Measurements from ENCODE around the gene YRDC.

Gene YRDC

DNA sequence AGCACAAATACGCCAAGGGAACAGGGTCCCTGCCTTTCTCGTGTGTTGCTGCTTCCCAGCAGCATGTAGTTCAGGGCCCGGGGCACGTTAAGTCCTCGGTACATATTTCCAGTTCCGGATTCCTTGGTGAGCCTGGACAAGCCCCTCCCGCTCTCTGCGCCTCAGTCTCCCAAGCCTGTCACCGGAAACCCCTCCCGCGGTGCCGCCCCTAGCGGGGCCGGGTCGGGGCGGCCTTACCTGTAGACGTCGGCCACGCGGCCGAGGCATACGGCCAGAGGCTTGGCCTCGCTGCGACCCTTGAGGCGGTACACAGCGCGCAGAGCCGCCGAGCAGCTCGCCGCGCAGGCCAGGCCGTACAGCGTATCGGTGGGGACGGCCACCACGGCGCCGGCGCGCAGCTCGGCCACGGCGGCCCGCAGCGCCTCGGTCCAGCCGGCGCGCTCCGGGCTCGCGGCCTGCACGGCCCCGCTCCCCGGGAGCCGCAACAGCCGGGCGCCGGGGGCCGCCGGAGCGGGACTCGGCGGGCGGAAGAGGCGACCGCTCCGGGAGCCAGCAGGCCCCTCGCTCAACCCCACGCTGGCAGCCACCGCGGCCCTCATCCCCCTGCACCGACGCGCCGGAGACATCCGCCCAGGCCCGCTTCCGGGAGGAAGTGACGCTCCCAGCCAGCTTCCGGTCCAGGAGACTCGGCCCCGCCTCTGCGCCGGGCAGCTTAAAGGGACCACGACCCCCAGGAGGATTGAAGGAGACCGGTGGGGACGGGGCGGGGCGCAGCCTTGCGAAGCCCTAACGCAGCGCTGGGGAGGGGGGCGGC lies at the start of gene YRDC, which contains the start of gene C1orf122:
Gene YRDC, minus strand, starts transcription at position 654 of the 814 bp plus-strand sequence. Its CDS starts 28 bp downstream, at position 626.
Gene C1orf122, plus strand, starts transcription at position 236 of the 814 bp plus-strand sequence. CDS start 615 bp downstream, outside the sequence.
- Histone ChIP-seq H3K36me3 (ENCODE audit: control insufficient read depth, insufficient read depth, low read length, severe bottlenecking) (peaks cover 42% of the 10 kb centered on the region), H3K4me1 (ENCODE audit: control insufficient read depth, insufficient read depth, low read length) (peaks cover 37% of the 10 kb centered on the region), H3K9ac (ENCODE audit: low read length) (peak within 1 kb of the TSS; percentile 91)

GRCh38 chr1:37854406-37854805 lies 46.4 kb upstream of the YRDC start:
- Histone ChIP-seq H3K36me3 (ENCODE audit: control insufficient read depth, insufficient read depth, low read length, severe bottlenecking) (peaks cover 22% of the 10 kb centered on the region), H3K9ac (ENCODE audit: low read length) (no peak overlapping the region), H3K9me3 (ENCODE audit: control insufficient read depth, low read length) (no peaks in the 10 kb centered on the region), H3K4me1 (ENCODE audit: control insufficient read depth, insufficient read depth, low read length) (peaks cover 38% of the 10 kb centered on the region), H3K27me3 (replicated peaks; ENCODE audit: control insufficient read depth, insufficient read depth, low read length) (no peaks in the 10 kb centered on the region), H3K4me3 (ENCODE audit: low read length) (no peak overlapping the region)
- DNase-seq (ENCODE audit: low read depth), result no peak

More for the DNA sequence above, at the start of gene YRDC, which contains the start of gene C1orf122:
- Histone ChIP-seq H3K27me3 (replicated peaks; ENCODE audit: control insufficient read depth, insufficient read depth, low read length) (no peaks in the 10 kb centered on the region), H3K4me3 (ENCODE audit: low read length) (peak within 1 kb of the TSS; percentile 92), H3K9me3 (ENCODE audit: control insufficient read depth, low read length) (no peaks in the 10 kb centered on the region)
- DNase-seq (ENCODE audit: low read depth), result peak; percentile 97

GRCh38 chr1:37853157-37853556 lies 45.1 kb upstream of the YRDC start:
- Histone ChIP-seq H3K9me3 (ENCODE audit: control insufficient read depth, low read length) (no peaks in the 10 kb centered on the region), H3K27me3 (replicated peaks; ENCODE audit: control insufficient read depth, insufficient read depth, low read length) (no peaks in the 10 kb centered on the region), H3K9ac (ENCODE audit: low read length) (no peak overlapping the region), H3K4me1 (ENCODE audit: control insufficient read depth, insufficient read depth, low read length) (peaks cover 30% of the 10 kb centered on the region), H3K36me3 (ENCODE audit: control insufficient read depth, insufficient read depth, low read length, severe bottlenecking) (peaks cover 22% of the 10 kb centered on the region), H3K4me3 (ENCODE audit: low read length) (no peak overlapping the region)
- DNase-seq (ENCODE audit: low read depth), result no peak

DNA sequence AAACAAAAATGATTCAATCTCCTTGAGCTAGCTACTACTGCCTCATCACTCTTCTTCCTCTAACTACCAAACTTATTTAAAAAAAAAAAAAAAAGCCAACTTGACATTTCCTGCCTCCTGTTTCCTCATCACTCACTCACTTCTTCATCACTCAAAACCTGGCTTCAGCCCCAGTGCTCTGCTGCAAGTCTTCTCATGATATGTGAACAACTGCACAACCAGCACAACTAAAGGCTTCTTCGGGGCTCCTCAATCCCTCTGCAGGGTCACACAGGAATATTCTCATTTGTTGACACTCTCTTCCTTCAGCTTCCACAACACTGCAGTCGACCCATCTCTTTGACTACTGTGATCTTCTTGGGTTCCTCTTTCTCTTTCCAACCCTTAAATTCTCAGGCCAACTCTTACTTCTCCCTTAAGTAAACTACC lies 43.8 kb upstream of the YRDC start:
- H3K4me1 ChIP-seq (ENCODE audit: control insufficient read depth, insufficient read depth, low read length), result peaks cover 29% of the 10 kb centered on the region
- no peak overlapping the region for H3K9ac ChIP-seq (ENCODE audit: low read length)
- peaks cover 22% of the 10 kb centered on the region for H3K36me3 ChIP-seq (ENCODE audit: control insufficient read depth, insufficient read depth, low read length, severe bottlenecking)
- no peak overlapping the region for H3K4me3 ChIP-seq (ENCODE audit: low read length)
- DNase-seq (ENCODE audit: low read depth), result no peak
- H3K27me3 ChIP-seq (replicated peaks; ENCODE audit: control insufficient read depth, insufficient read depth, low read length), result no peaks in the 10 kb centered on the region
- H3K9me3 ChIP-seq (ENCODE audit: control insufficient read depth, low read length), result no peaks in the 10 kb centered on the region

- H3K36me3 ChIP-seq (ENCODE audit: control insufficient read depth, insufficient read depth, low read length, severe bottlenecking), result peaks cover 22% of the 10 kb centered on the region
- no peak for DNase-seq (ENCODE audit: low read depth)
- no peak overlapping the region for H3K9ac ChIP-seq (ENCODE audit: low read length)
- H3K4me3 ChIP-seq (ENCODE audit: low read length), result no peak overlapping the region
- H3K9me3 ChIP-seq (ENCODE audit: control insufficient read depth, low read length), result no peaks in the 10 kb centered on the region
- no peaks in the 10 kb centered on the region for H3K27me3 ChIP-seq (replicated peaks; ENCODE audit: control insufficient read depth, insufficient read depth, low read length)
- H3K4me1 ChIP-seq (ENCODE audit: control insufficient read depth, insufficient read depth, low read length), result peaks cover 30% of the 10 kb centered on the region
These were observed 43.3 kb upstream of the YRDC start for GRCh38 chr1:37851262-37851661.

DNA sequence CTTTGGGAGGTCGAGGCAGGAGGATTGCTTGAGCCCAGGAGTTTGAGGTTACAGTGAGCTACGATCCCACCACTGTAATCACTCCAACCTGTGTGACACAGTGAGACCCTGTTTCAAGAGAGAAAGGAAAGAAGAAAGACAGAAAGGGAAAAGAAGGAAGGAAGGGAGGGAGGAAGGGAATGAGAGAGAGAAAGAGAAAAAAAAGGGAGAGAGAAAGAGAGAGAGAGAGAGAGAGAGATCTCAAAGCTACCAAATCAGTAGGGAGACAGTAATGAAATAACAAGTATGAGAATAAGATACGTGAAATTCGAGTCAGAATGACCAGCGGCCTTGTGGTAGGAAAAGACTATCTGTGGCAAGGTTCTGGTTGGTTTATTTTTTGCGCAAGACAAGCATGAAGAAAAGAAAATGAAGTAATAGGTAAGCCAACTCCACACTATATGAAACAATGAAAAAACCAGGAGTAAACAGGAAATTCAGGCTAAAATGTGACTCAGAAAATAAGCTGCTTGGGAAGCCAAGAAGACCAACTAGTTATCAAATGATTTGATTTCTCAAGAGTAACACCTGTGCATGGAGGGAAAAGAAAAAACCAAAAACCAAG lies 42.4 kb upstream of the YRDC start:
- H3K4me3 ChIP-seq (ENCODE audit: low read length), result no peak overlapping the region
- peaks cover 23% of the 10 kb centered on the region for H3K36me3 ChIP-seq (ENCODE audit: control insufficient read depth, insufficient read depth, low read length, severe bottlenecking)
- DNase-seq (ENCODE audit: low read depth), result no peak
- H3K27me3 ChIP-seq (replicated peaks; ENCODE audit: control insufficient read depth, insufficient read depth, low read length), result no peaks in the 10 kb centered on the region
- peaks cover 38% of the 10 kb centered on the region for H3K4me1 ChIP-seq (ENCODE audit: control insufficient read depth, insufficient read depth, low read length)
- H3K9ac ChIP-seq (ENCODE audit: low read length), result no peak overlapping the region
- H3K9me3 ChIP-seq (ENCODE audit: control insufficient read depth, low read length), result no peaks in the 10 kb centered on the region

GRCh38 chr1:37849480-37849879 lies 41.5 kb upstream of the YRDC start:
- H3K27me3 ChIP-seq (replicated peaks; ENCODE audit: control insufficient read depth, insufficient read depth, low read length), result no peaks in the 10 kb centered on the region
- H3K4me1 ChIP-seq (ENCODE audit: control insufficient read depth, insufficient read depth, low read length), result peaks cover 46% of the 10 kb centered on the region
- H3K9ac ChIP-seq (ENCODE audit: low read length), result no peak overlapping the region
- no peak overlapping the region for H3K4me3 ChIP-seq (ENCODE audit: low read length)
- DNase-seq (ENCODE audit: low read depth), result no peak
- no peaks in the 10 kb centered on the region for H3K9me3 ChIP-seq (ENCODE audit: control insufficient read depth, low read length)
- H3K36me3 ChIP-seq (ENCODE audit: control insufficient read depth, insufficient read depth, low read length, severe bottlenecking), result peaks cover 16% of the 10 kb centered on the region

DNA sequence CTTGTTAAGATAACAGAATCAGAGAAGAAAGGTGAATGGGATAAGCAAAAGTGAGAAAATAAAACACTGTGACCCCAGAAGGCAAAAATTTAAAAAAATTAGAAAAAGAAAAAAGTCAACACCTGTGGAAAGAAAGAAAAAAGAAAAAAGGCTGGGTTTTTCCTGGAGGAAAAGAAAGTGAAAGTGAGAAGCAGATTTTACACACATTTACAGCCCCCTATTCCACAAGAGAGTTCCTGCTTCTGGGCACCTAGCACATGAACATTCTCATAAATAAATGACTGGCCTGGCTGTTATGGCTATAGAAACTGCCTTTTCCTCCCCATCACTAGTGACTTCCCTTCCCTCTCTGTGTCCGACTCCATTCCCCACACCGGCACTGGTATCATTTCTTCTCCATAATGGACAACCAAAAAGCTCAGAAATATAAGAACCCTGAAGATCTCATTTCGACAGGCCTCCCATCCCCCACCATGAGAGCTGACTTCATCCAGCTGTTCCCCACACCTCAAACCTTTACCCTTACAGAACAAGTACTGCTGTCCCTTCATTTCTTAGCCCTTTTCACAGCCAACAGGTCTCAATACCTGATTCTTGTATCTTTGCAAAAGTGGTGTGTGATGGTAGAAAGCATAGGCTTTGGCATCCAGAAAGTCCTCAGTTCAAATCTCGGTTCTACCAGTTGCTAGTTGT lies 38.8 kb upstream of the YRDC start:
- peaks cover 40% of the 10 kb centered on the region for H3K4me1 ChIP-seq (ENCODE audit: control insufficient read depth, insufficient read depth, low read length)
- H3K36me3 ChIP-seq (ENCODE audit: control insufficient read depth, insufficient read depth, low read length, severe bottlenecking), result peaks cover 17% of the 10 kb centered on the region
- no peak for DNase-seq (ENCODE audit: low read depth)
- H3K9me3 ChIP-seq (ENCODE audit: control insufficient read depth, low read length), result no peaks in the 10 kb centered on the region
- H3K9ac ChIP-seq (ENCODE audit: low read length), result no peak overlapping the region
- H3K27me3 ChIP-seq (replicated peaks; ENCODE audit: control insufficient read depth, insufficient read depth, low read length), result no peaks in the 10 kb centered on the region
- H3K4me3 ChIP-seq (ENCODE audit: low read length), result no peak overlapping the region

- H3K36me3 ChIP-seq (ENCODE audit: control insufficient read depth, insufficient read depth, low read length, severe bottlenecking), result peaks cover 17% of the 10 kb centered on the region
- DNase-seq (ENCODE audit: low read depth), result peak; percentile 47
- H3K9me3 ChIP-seq (ENCODE audit: control insufficient read depth, low read length), result no peaks in the 10 kb centered on the region
- H3K4me3 ChIP-seq (ENCODE audit: low read length), result no peak overlapping the region
- no peaks in the 10 kb centered on the region for H3K27me3 ChIP-seq (replicated peaks; ENCODE audit: control insufficient read depth, insufficient read depth, low read length)
- H3K9ac ChIP-seq (ENCODE audit: low read length), result no peak overlapping the region
- H3K4me1 ChIP-seq (ENCODE audit: control insufficient read depth, insufficient read depth, low read length), result peaks cover 32% of the 10 kb centered on the region
These were observed 37.8 kb upstream of the YRDC start for GRCh38 chr1:37845786-37846185.

GRCh38 chr1:37845049-37845646 lies 37.1 kb upstream of the YRDC start:
- Histone ChIP-seq H3K27me3 (replicated peaks; ENCODE audit: control insufficient read depth, insufficient read depth, low read length) (no peaks in the 10 kb centered on the region), H3K4me1 (ENCODE audit: control insufficient read depth, insufficient read depth, low read length) (peaks cover 29% of the 10 kb centered on the region), H3K36me3 (ENCODE audit: control insufficient read depth, insufficient read depth, low read length, severe bottlenecking) (peaks cover 22% of the 10 kb centered on the region), H3K9ac (ENCODE audit: low read length) (no peak overlapping the region), H3K9me3 (ENCODE audit: control insufficient read depth, low read length) (no peaks in the 10 kb centered on the region), H3K4me3 (ENCODE audit: low read length) (no peak overlapping the region)
- DNase-seq (ENCODE audit: low read depth), result no peak

- DNase-seq (ENCODE audit: low read depth), result no peak
- Histone ChIP-seq H3K27me3 (replicated peaks; ENCODE audit: control insufficient read depth, insufficient read depth, low read length) (no peaks in the 10 kb centered on the region), H3K36me3 (ENCODE audit: control insufficient read depth, insufficient read depth, low read length, severe bottlenecking) (peaks cover 28% of the 10 kb centered on the region), H3K4me3 (ENCODE audit: low read length) (no peak overlapping the region), H3K9ac (ENCODE audit: low read length) (no peak overlapping the region), H3K9me3 (ENCODE audit: control insufficient read depth, low read length) (no peaks in the 10 kb centered on the region), H3K4me1 (ENCODE audit: control insufficient read depth, insufficient read depth, low read length) (peaks cover 23% of the 10 kb centered on the region)
These were observed 36.5 kb upstream of the YRDC start for GRCh38 chr1:37844536-37844935.
